Kidney glomerular epithelial cell (primary cell): ENCODE measurements around the gene KRCC1.
A peak's percentile ranks its signal among the peaks of the same experiment; 100 is the strongest.

Source experiments
- DNase-seq: peaks from one replicate; lab custom pipeline; 2025; lab: John Stamatoyannopoulos, UW

KRCC1 gene

GRCh38 chr2:88055371-88056128, at the start of gene KRCC1:
TSS of gene KRCC1 (minus strand) at chr2:88055783. CDS start at chr2:88028563, 27,220 bp downstream.
- peak; percentile 87 for DNase-seq

DNA sequence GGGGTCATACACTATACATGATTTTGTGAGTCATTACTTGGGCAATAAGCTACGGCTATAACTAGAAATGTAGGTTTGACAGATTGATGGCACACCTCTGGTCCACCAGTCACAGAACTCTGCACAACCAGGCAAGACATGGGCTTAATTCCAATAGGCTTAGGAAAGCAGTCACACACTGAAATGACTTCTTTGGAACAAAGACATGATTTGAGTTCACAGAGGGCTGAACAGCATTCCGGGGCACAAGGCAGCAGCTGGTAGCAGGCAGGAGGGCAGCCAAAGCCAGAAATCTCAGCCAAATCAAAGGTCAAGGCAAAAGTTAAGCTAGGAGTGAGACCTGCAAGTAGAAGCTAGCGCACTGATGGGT, 44.9 kb upstream of the KRCC1 start:
- no peak for DNase-seq

- DNase-seq = no peak
Observed at GRCh38 chr2:88099798-88100488, 44.4 kb upstream of the KRCC1 start.

DNA sequence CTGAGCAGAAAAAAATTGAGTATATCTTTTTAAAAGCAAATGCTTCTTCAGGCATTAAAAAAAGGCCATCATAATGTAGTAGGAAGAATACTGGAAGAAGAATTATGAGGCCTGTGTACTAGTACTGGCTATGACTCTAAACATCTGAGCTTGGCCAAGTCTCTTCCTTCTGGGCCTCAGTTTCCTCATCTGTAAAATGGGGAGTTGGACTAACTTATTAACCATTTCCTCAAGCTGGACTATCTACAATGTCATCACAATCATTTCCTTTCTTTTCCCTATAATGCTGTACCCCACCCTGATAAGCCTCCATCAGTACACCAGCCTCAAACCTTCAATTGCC, 42.9 kb upstream of the KRCC1 start:
- DNase-seq = no peak

- no peak for DNase-seq
Observed at GRCh38 chr2:88097891-88098557, 42.4 kb upstream of the KRCC1 start.

DNA sequence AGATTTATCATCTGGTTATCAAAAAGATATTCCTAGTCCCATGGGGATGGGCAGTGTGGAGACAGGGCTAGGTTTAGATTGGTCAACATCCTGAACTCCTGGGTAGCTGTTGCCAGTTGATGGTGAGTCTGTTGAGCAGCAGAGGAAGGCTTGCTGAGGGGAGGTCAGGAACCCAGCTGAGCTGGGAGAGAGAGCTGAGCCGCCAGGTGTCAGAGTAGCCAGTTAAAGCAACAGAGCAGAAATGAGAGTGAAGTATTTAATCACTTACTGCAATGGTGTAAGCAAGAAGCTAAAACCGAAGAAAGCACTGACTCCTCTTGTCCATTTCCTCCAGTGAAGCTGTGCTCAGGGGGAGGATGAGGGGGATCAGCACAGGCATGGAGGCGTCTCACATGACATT, 41.6 kb upstream of the KRCC1 start:
- DNase-seq = no peak

DNA sequence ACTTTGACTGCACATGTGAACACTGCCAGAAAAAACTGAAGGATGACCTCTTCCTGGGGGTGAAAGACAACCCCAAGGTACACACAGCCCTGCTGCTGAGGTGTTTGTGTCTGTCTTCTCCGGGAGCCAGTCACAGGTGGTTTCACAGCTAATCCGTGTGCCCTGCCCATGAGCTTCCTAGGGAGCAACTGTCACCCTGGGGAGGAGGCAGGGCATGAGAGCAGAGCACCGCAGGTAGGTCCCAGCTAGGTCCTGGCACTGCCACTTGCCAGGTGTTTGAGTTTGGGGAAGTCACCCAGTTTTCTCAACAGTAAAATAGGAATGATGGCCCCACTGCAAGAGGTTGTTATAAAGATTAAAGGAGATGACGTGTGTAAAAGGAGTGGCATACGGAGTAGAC, 41.1 kb upstream of the KRCC1 start:
- no peak for DNase-seq

DNA sequence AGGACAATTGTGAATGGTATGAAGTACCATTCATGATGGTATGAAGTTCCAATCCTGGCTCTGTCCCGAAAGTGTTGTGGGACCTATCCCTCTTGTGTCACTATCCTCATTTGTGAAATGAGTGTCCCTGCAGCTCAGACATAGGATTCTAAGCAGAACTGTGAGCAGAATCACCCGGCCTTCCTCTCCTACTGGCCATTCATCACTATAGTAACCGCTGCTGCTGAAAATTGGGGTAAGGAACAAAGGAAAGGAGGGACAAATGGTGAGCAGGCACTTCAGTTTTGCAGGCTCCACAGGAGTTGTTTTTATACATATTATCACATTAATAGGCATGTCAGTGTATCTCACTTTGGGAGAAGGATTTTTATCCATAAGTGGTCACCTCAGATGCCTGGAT, 39.4 kb upstream of the KRCC1 start:
- no peak for DNase-seq

GRCh38 chr2:88092773-88093172, 37.2 kb upstream of the KRCC1 start:
- no peak for DNase-seq

DNA sequence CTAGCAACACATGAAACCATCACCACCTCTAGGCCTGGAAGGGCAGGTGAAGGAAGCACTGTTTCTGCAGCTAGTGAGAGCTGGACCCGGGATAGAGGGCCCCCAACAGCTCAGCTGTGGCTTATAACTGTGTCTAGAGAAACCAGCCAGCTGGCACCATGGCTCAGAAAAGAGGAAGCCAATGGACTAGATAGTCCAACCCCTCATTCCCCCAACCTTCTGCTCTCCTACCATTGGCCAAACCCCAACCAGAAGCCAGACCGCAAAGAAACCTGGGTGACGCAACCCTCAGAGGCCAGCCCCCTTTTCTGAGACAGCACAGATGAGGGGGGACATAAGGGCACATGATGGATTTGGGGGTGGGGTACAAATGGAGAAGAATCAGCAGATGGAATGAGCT, 36.4 kb upstream of the KRCC1 start:
- DNase-seq = no peak

GRCh38 chr2:88090446-88091283, 35.1 kb upstream of the KRCC1 start:
- DNase-seq = no peak

DNA sequence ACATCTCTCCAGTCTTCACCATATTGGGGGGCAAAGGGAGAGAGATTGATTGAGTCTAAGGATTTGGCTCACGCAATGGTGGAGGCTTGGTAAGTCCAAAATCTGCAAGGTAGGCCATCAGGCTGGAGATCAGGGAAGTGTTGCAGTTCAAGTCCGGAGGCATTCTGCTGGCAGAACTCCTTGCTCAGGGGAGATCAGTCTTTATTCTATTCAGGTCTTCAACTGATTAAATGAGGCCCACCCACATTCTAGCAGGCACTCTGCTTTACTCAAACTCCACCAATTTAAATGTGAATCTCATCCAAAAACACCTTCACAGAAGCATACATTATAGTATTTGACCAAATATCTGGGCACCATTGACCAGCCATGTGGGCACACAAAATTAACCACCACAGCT, 33.4 kb upstream of the KRCC1 start:
- no peak for DNase-seq

DNA sequence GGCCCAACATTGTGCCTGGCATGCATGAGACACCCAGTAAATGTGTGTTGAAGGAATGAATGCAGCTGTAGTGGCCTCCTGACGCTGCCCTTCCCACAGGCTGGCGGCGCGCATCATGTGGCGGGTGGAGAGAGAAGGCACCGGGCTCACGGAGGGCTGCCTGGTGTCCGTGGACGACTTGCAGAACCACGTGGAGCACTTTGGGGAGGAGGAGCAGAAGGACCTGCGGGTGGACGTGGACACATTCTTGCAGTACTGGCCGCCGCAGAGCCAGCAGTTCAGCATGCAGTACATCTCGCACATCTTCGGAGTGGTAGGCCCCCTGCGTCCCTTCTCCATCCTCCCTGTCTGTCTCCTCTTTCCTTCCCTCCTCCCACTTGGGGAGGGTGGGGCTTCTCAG, 32.2 kb upstream of the KRCC1 start:
- DNase-seq = no peak

GRCh38 chr2:88087073-88087472, 31.5 kb upstream of the KRCC1 start:
- DNase-seq = no peak

- no peak for DNase-seq
Observed at GRCh38 chr2:88086401-88086800, 30.8 kb upstream of the KRCC1 start.

DNA sequence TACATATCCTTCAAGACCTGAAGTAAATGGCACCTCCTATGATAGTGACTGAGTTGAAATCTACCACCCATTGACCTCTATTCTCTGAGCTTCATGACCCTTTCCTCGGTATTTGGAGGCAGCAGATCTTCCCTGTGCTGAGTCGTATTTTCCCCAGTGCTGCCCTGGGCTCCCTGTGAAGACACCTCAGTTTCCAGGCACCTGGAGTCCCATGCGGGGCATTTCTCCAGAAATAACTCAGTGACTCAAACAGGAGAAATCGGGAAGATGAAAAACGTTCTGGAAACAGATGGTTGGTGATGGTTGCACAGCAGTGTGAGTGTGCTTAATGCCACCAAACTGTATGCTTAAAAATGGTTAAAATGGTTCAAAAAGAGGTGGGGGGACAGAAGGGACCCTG, 30.0 kb upstream of the KRCC1 start:
- DNase-seq = no peak

GRCh38 chr2:88085099-88085498, 29.5 kb upstream of the KRCC1 start:
- DNase-seq = no peak

DNA sequence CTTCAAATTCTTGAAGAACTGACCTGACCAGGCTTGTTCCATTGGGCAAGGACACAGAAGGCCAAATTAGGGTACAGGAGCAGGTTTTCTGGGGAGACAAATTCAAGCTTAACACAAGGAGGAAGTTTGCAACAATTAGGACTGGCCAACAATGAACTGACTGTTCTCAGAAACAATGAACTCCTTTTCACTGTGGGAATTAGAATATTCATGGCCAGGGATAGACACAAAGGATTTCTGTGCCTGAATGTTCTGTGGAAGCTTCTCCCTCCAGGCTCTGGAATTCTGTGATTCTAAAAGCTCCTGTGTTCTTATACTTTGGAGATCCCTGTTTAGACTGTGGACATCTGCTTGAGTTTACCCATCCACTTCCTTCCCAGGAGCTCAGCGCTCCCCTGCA, 27.2 kb upstream of the KRCC1 start:
- DNase-seq = no peak

DNA sequence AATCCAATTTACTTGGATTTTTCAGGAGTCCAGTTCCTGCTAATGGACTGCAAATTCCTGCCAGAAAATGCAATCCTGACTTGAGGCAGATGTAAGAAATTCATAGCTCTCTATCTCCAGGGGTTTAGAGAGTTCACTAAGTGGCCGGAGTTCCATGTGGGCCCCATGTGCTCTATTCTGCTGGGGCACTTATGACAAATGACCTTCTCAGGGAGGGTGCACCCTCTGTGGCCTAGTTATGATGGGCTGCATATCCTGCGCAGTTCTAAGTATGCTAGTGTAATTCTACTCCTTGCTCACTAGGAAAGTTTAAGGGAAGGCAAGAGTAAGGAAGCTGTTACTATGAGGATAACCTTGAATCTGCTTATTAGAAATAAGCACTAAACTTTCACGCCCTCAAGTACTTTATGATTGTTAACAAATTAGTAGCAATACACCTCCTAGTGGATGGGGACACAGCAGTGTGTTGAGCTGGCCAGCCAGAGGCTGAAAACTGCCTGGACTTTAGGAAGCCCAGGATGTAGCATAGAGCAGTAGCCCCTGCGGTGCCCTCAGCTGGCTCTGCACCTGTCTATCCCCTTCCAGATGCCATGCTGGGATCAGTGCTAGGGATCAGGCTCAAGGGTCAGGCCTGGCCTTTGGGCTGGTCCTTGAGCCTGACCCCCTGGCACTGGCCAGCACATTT, 26.5 kb upstream of the KRCC1 start:
- no peak for DNase-seq

GRCh38 chr2:88080545-88080944, 25.0 kb upstream of the KRCC1 start:
- DNase-seq = no peak

DNA sequence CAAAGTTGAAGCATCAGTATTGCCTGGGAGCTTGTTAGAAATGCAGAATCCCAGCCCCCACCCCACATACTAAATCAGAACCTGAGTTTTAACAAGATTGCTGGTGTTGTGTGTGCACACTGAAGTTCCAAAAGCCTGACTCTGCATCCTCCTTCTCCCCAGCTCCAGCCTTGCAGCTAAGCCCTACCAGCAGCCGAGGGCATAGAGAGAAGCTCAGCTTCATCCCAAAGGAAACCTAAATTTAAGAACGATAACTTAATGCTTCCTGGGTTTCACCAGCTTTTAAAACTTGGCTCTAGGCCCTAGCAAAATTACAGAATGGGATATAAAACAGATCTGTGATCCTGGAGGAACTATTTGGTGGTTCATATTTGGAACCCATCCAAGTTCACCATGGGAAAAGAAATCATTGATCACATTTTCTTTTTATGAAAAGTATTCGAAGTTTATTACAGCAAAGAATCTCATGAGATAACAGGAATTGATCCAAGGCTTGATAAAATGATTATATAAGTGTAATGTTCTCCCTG, 23.1 kb upstream of the KRCC1 start:
- no peak for DNase-seq

- no peak for DNase-seq
Observed at GRCh38 chr2:88077080-88077479, 21.5 kb upstream of the KRCC1 start.
